Measurements from ENCODE around the gene CCDC136. TPM values are rescaled to one million over a fixed set of nuclear protein-coding genes. Genes with fewer than 3 reads are reported as not detected.

Gene CCDC136
- total RNA-seq, 1 experiment from 2014 or later = 31.1 TPM

- DNase-seq = no peak
- H3K27me3 ChIP-seq (ENCODE audit: insufficient read depth, low read length) = no peaks in the 10 kb centered on the region
- no peak for TF ChIP-seq CTCF (conservative IDR thresholded peaks at IDR 0.05)
- no peak overlapping the region for H2BK20ac ChIP-seq (ENCODE audit: low read depth, low read length, poor library complexity, severe bottlenecking)
- H3K4me1 ChIP-seq (ENCODE audit: insufficient read depth, low read length) = no peaks in the 10 kb centered on the region
- H3K14ac ChIP-seq (ENCODE audit: insufficient read depth, low read length) = no peak overlapping the region
- H4K5ac ChIP-seq (ENCODE audit: insufficient read length, low read depth, low read length) = no peak overlapping the region
- H3K23me2 ChIP-seq (ENCODE audit: insufficient read length, low read depth, low read length, poor library complexity, severe bottlenecking) = no peaks in the 10 kb centered on the region
- no peak overlapping the region for H4K8ac ChIP-seq (replicated peaks; ENCODE audit: insufficient read length, low read depth, low read length)
- no peak overlapping the region for H3K9ac ChIP-seq (ENCODE audit: extremely low read depth, insufficient read length, low read length)
- Mint-ChIP-seq H3K27ac (no peak overlapping the region; a peak in 1 of 7 replicates), H3K4me1 (no peaks in the 10 kb centered on the region), H3K27me3 (ENCODE audit: low read depth) (peaks cover 10% of the 10 kb centered on the region), H3K4me3 (no peak overlapping the region; a peak in 1 of 5 replicates), H3K36me3 (ENCODE audit: insufficient read depth in 1 of 3, low read depth in 3 of 3) (peaks cover 39 to 54% (median 52%) of the 10 kb centered on the region in 3 experiments), H3K9me3 (peaks cover 13 to 14% of the 10 kb centered on the region in 2 experiments)
- no peak overlapping the region for H3K18ac ChIP-seq (ENCODE audit: insufficient read length, low read depth, low read length)
- H3K23ac ChIP-seq (ENCODE audit: insufficient read length, low read depth, low read length) = no peak overlapping the region
- no peaks in the 10 kb centered on the region for H3K9me3 ChIP-seq (ENCODE audit: control insufficient read depth, low read depth, low read length)
- H3K27ac ChIP-seq (ENCODE audit: insufficient read length, low read depth, low read length) = no peak overlapping the region
- H2BK5ac ChIP-seq (ENCODE audit: insufficient read length, low read length) = no peak overlapping the region
- no peak overlapping the region for H2BK15ac ChIP-seq (ENCODE audit: low read depth, low read length)
- no peaks in the 10 kb centered on the region for H3K79me2 ChIP-seq (ENCODE audit: insufficient read depth, low read length)
- no peaks in the 10 kb centered on the region for H4K20me1 ChIP-seq (ENCODE audit: control insufficient read depth, insufficient read depth, insufficient read length)
- H2AK5ac ChIP-seq (ENCODE audit: insufficient read length, low read length) = no peak overlapping the region
- no peaks in the 10 kb centered on the region for H3K79me1 ChIP-seq (ENCODE audit: insufficient read depth, low read depth, low read length, poor library complexity, severe bottlenecking)
- no peak overlapping the region for H3K4me2 ChIP-seq (ENCODE audit: insufficient read depth, insufficient read length, low read length)
- no peak overlapping the region for H3K4ac ChIP-seq (ENCODE audit: low read depth, low read length)
- H2AFZ ChIP-seq (ENCODE audit: low read length) = no peak overlapping the region
- H2BK12ac ChIP-seq (ENCODE audit: insufficient read length, low read depth, low read length) = no peak overlapping the region
- no peak overlapping the region for H2BK120ac ChIP-seq (ENCODE audit: low read depth, low read length, poor library complexity, severe bottlenecking)
- no peak overlapping the region for H3T11ph ChIP-seq (ENCODE audit: low read length)
- WGBS (ENCODE audit: extremely low coverage, insufficient read length, low lambda C conversion rate) = no CpG with 5 or more reads among the region's 12 CpGs
- no peak overlapping the region for H3K56ac ChIP-seq (ENCODE audit: insufficient read length, low read depth, low read length)
- no peak overlapping the region for H4K91ac ChIP-seq (ENCODE audit: insufficient read length, low read depth, low read length)
Observed at GRCh38 chr7:128773604-128774003, 18.2 kb upstream of the CCDC136 start.
